ENCODE measurements around the gene SPOCK2.

GRCh38 chr10:72068126-72068765 is 20.1 kb downstream of the SPOCK2 start:
- TF ChIP-seq POLR2AphosphoS5 (IDR thresholded peaks at IDR 0.05) (no peak), CTCF (IDR thresholded peaks at IDR 0.05) (no peak)
